Fibroblast of the aortic adventitia (primary cell): ENCODE results near the gene RABGAP1L. TPM values are rescaled to one million over a fixed set of nuclear protein-coding genes. Genes with fewer than 3 reads are reported as not detected.

ENCODE experiments used
- DNase-seq: peaks from one replicate; pipeline ENCODE4 v3.0.0-alpha.2; 2010; ENCODE audit warnings: low read depth
- H3K4me3 ChIP-seq: 2 replicates; pipeline ENCODE4 v1.5.1; 2011; ENCODE audit warnings: low read depth, mild to moderate bottlenecking, control low read depth, low read length, moderate library complexity
- CTCF ChIP-seq: IDR thresholded peaks from 2 replicates; pipeline ENCODE4 v1.5.1; 2011; ENCODE audit warnings: mild to moderate bottlenecking, low read length, control low read depth, inconsistent platforms; ENCODE audit not compliant: insufficient read depth
- total RNA-seq: library from RNA; depleted of rRNA; stranded (reverse); fragments of >200 nt; gene quantifications from 2 replicates; pipeline ENCODE4 v1.2.3, GENCODE V29; 2012; ENCODE audit warnings: low replicate concordance

Gene RABGAP1L
- total RNA-seq, 1 donor, result 39.9 TPM

- TF ChIP-seq CTCF, result no peak
- DNase-seq, result no peak
- H3K4me3 ChIP-seq, result no peak overlapping the region
These were observed 2.9 kb upstream of the RABGAP1L start for GRCh38 chr1:174156437-174156836.

GRCh38 chr1:174157157-174157806, 2.0 kb upstream of the RABGAP1L start:
- TF ChIP-seq CTCF, result no peak
- no peak overlapping the region for H3K4me3 ChIP-seq
- DNase-seq, result no peak

GRCh38 chr1:174158767-174159251, 511 bp upstream of the RABGAP1L start:
- TF ChIP-seq CTCF, result no peak
- no peak for DNase-seq
- peak overlapping the region; percentile 88 for H3K4me3 ChIP-seq

GRCh38 chr1:174160109-174160473, 771 bp downstream of the RABGAP1L start:
- no peak for TF ChIP-seq CTCF
- H3K4me3 ChIP-seq, result peak overlapping the region; percentile 88
- peak; percentile 34 for DNase-seq

GRCh38 chr1:174160603-174161002, 1.3 kb downstream of the RABGAP1L start:
- H3K4me3 ChIP-seq, result peak overlapping the region; percentile 88
- TF ChIP-seq CTCF, result no peak
- DNase-seq, result no peak

- TF ChIP-seq CTCF, result no peak
These were observed 2.5 kb downstream of the RABGAP1L start for GRCh38 chr1:174161813-174162212.

GRCh38 chr1:174164826-174165225, 5.5 kb downstream of the RABGAP1L start:
- no peak for DNase-seq
- H3K4me3 ChIP-seq, result no peak overlapping the region
- no peak for TF ChIP-seq CTCF

More at GRCh38 chr1:174161813-174162212, 2.5 kb downstream of the RABGAP1L start:
- H3K4me3 ChIP-seq, result no peak overlapping the region
- DNase-seq, result no peak
